HepG2 (cell line): ENCODE measurements around the gene HILPDA. TPM values are rescaled to one million over a fixed set of nuclear protein-coding genes. Genes with fewer than 3 reads are reported as not detected.

Experiments used
- ATAC-seq: fragments of 200-7000 bp; cut with Tn5 transposase; 3 replicates; pipeline ENCODE4 v1.9.1; 2020; ENCODE audit warnings: mild to moderate bottlenecking, moderate library complexity
- BruUV-seq: library from RNA; stranded (reverse); fragments of 400-500 nt; replicated peaks from 2 replicates; lab custom pipeline; 2021; lab: Mats Ljungman, UMichigan
- CTCF ChIA-PET: fragments of 300-600 bp; formaldehyde crosslinking; extraction: SDS; loops from one replicate; lab custom pipeline; 2021; ENCODE audit warnings: low total read pairs, inconsistent platforms, low intra/inter-chr PET ratio; lab: Yijun Ruan, JAX
- POLR2A ChIA-PET: fragments of 350-600 bp; sonication (Branson Sonifier 250); formaldehyde crosslinking; loops from one replicate; lab custom pipeline; 2020; ENCODE audit warnings: antibody characterized with exemption, inconsistent platforms; lab: Yijun Ruan, JAX
- DNase-seq: peaks from one replicate; pipeline ENCODE4 v3.0.0-alpha.2; 2015; ENCODE audit warnings: low spot score
- FAIRE-seq: peaks from 3 replicates; lab custom pipeline; 2011; peaks lifted over from hg19 to GRCh38; lab: Jason Lieb, UNC
- H2AFZ ChIP-seq: one replicate; pipeline ENCODE4 v1.6.1; 2011; ENCODE audit warnings: low read length, inconsistent platforms
- H3K27ac ChIP-seq: fragments of 300-600 bp; 3 replicates; pipeline ENCODE4 v1.8.0; 2011; ENCODE audit warnings: mixed run types, mild to moderate bottlenecking, mixed read lengths, low read length, inconsistent platforms; ENCODE audit not compliant: insufficient read depth; ENCODE audit errors: extremely low read length
- H3K27me3 ChIP-seq, 2 experiments: fragments of 200-600 bp in 1 of 2; 2 replicates in 1 of 2; 3 replicates in 1 of 2; pipeline versions ENCODE4 v1.6.0 to v1.8.0; 2011; ENCODE audit warnings: low read length in 2 of 2, mild to moderate bottlenecking in 2 of 2, moderate library complexity in 2 of 2, inconsistent platforms in 1 of 2; ENCODE audit not compliant: insufficient read depth in 2 of 2, control insufficient read depth in 1 of 2
- H3K36me3 ChIP-seq, 2 experiments: fragments of 200-600 bp in 1 of 2; replicated peaks in 1 of 2; 2 replicates in 1 of 2; 3 replicates in 1 of 2; pipeline versions ENCODE4 v1.5.1 to v1.8.0; 2011; ENCODE audit warnings: low read length in 2 of 2, inconsistent platforms in 1 of 2; ENCODE audit not compliant: insufficient read depth in 2 of 2, control insufficient read depth in 1 of 2
- H3K4me1 ChIP-seq: 2 replicates; pipeline ENCODE4 v1.5.1; 2012; ENCODE audit warnings: low read length, inconsistent platforms; ENCODE audit not compliant: insufficient read depth
- H3K4me2 ChIP-seq: 2 replicates; pipeline ENCODE4 v1.6.0; 2011; ENCODE audit warnings: low read depth, low read length, inconsistent platforms
- H3K4me3 ChIP-seq, 3 experiments: fragments of 200-600 bp in 1 of 3; sonication (generic), shearing (Covaris generic) in 1 of 3; replicated peaks in 1 of 3; 2 replicates each; pipeline ENCODE4 v1.5.1; 2011 to 2016; ENCODE audit warnings: low read length in 3 of 3, inconsistent platforms in 2 of 3, low read depth in 2 of 3, mild to moderate bottlenecking in 2 of 3, control low read depth in 1 of 3, mixed read lengths in 1 of 3; ENCODE audit not compliant: insufficient read depth in 1 of 3
- H3K79me2 ChIP-seq: one replicate; pipeline ENCODE4 v1.6.1; 2011; ENCODE audit warnings: low read length, inconsistent platforms; ENCODE audit not compliant: insufficient read depth
- H3K9ac ChIP-seq: 2 replicates; pipeline ENCODE4 v1.6.0; 2011; ENCODE audit warnings: mild to moderate bottlenecking, low read depth, low read length, inconsistent platforms; ENCODE audit not compliant: insufficient read depth
- H3K9me3 ChIP-seq: 2 replicates; pipeline ENCODE4 v1.5.1; 2012; ENCODE audit warnings: mild to moderate bottlenecking, low read length
- H4K20me1 ChIP-seq: 2 replicates; pipeline ENCODE4 v1.6.0; 2011; ENCODE audit warnings: inconsistent platforms, mild to moderate bottlenecking, low read length, moderate library complexity; ENCODE audit not compliant: insufficient read depth
- EED ChIP-seq: sonication (generic); formaldehyde crosslinking; IDR thresholded peaks from 2 replicates; pipeline ENCODE4 v1.5.0; 2020; ENCODE audit warnings: mild to moderate bottlenecking, missing genetic modification reagents
- MLLT10 ChIP-seq: sonication (generic); formaldehyde crosslinking; IDR thresholded peaks from 2 replicates; pipeline ENCODE4 v1.4.0; 2020; ENCODE audit warnings: missing genetic modification reagents
- PHF21A ChIP-seq: sonication (generic); formaldehyde crosslinking; IDR thresholded peaks from 2 replicates; pipeline ENCODE4 v1.5.0; 2020; ENCODE audit warnings: mild to moderate bottlenecking, missing genetic modification reagents
- PRMT3 ChIP-seq: sonication (generic); formaldehyde crosslinking; IDR thresholded peaks from 2 replicates; pipeline ENCODE4 v1.8.1; 2022; ENCODE audit warnings: low read depth, mild to moderate bottlenecking, moderate library complexity, missing genetic modification reagents, borderline replicate concordance
- ZMAT3 ChIP-seq: sonication (generic); formaldehyde crosslinking; conservative IDR thresholded peaks from 2 replicates; pipeline ENCODE4 v1.7.0; 2021; ENCODE audit warnings: missing genetic modification reagents
- ZNF44 ChIP-seq: sonication (generic); formaldehyde crosslinking; IDR thresholded peaks from 2 replicates; pipeline ENCODE4 v1.5.1; 2020; ENCODE audit warnings: mild to moderate bottlenecking, missing genetic modification reagents
- ZNF513 ChIP-seq: sonication (generic); formaldehyde crosslinking; conservative IDR thresholded peaks from 2 replicates; pipeline ENCODE4 v1.5.0; 2020; ENCODE audit warnings: missing genetic modification reagents
- ZNF589 ChIP-seq: sonication (generic); formaldehyde crosslinking; conservative IDR thresholded peaks from 2 replicates; pipeline ENCODE4 v1.8.0; 2022; ENCODE audit warnings: mild to moderate bottlenecking, moderate library complexity, missing genetic modification reagents
- WGBS: methylation state at CpG from one replicate; pipeline ENCODE4 v1.1.6; 2017; ENCODE audit warnings: low lambda C conversion rate; 5-methylcytosine and 5-hydroxymethylcytosine counted together
- in situ Hi-C: cut with HindIII; loops from 2 replicates; pipeline ENCODE4 v1.10.0; 2017; ENCODE audit warnings: low pct_unique_long_range_greater_than_20kb; ENCODE audit not compliant: extremely low pct_ligation_motif_present
- intact Hi-C: fragments of 100-400 bp; cut with micrococcal nuclease; formaldehyde crosslinking; loops from one replicate; pipeline ENCODE4 v1.10.0; 2022; ENCODE audit not compliant: unreplicated experiment
- polyA plus RNA-seq, 8 experiments: library from polyadenylated mRNA; depleted of rRNA in 3 of 8; stranded (reverse) in 7 of 8; unstranded in 1 of 8; fragments of >200 nt; fragmentation: Illumina TruSeq in 4 of 8; extraction: Trizol in 4 of 8; gene quantifications; 2 replicates each; pipeline versions ENCODE4 v1.2.1 to v1.2.3, GENCODE V29; 2011 to 2016; ENCODE audit warnings: low read depth in 4 of 8, missing spikeins in 1 of 8, mixed read lengths in 1 of 8; ENCODE audit not compliant: insufficient read depth in 1 of 8
- total RNA-seq, 5 experiments: library from RNA; depleted of rRNA; stranded (reverse); fragments of >200 nt; fragmentation: Illumina TruSeq; extraction: Trizol; gene quantifications; 2 replicates each; pipeline ENCODE4 v1.2.3, GENCODE V29; 2016; ENCODE audit warnings: low read depth in 1 of 5
- TF ChIP-seq, protein P1 (sequence below): sonication (generic); formaldehyde crosslinking; IDR thresholded peaks from 2 replicates; pipeline ENCODE4 v1.8.0; 2022; ENCODE audit warnings: mild to moderate bottlenecking, missing genetic modification reagents

Gene HILPDA
- total and polyA plus RNA-seq, 2 of the 13 experiments (the other 11 are each of a cell fraction or from before 2014, with no cell fraction given): 11.1 to 44.0 TPM

DNA sequence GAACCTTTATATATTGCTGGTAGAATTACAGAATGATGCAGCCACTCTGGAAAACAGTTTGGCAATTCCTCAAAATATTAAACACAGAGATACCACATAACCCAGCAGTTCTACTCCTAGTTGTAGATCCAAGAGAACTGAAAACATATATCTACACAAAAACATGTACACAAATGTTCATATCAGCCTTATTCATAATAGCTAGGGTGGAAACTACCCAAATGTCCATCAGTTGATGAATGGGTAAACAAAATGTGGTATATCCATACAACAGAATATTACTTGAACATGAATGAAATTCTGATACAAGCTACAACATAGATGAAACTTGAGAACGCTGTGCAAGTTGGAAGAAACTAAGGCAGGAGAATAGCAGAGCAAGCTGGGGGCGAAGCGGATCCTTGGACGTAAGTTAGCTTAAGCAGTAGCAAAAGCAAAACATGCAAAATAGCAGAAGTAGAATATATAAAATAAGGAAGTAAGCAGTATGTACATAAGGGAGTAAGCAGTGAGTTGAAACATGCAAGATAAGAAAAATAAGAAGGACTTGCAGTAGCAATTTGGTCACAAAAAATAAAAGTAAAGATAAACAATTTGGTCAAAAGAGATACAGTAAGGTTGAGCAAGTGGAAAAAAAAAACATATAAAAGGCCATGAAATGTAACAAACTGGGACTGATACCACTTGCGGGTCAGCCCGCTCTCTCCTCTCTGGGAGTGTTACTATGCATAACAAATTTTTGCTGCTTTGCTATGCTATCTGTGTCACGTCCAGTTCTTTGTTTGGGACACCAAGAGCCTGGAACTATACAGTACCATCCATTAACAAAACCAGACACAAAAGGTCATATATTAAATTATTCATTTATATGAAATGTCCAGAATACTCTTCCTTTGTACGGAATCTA lies 18.0 kb upstream of the HILPDA start:
- H3K27me3 ChIP-seq: no peaks in the 10 kb centered on the region
- no peak overlapping the region for H3K27ac ChIP-seq
- no peak overlapping the region for H2AFZ ChIP-seq
- H3K4me1 ChIP-seq: peaks cover 36% of the 10 kb centered on the region
- no peak overlapping the region for H3K9ac ChIP-seq
- BruUV-seq: no TSS peak
- FAIRE-seq (no peak), ATAC-seq (no peak)
- CTCF ChIA-PET: no interaction called here
- TF ChIP-seq ZNF589 (CRISPR knock-in tag) (no peak), ZNF513 (no peak), ZMAT3 (no peak), PRMT3 (CRISPR knock-in tag) (no peak), PHF21A (CRISPR knock-in tag) (no peak), MLLT10 (CRISPR knock-in tag) (no peak), EED (CRISPR knock-in tag) (no peak), ZNF44 (no peak)
- TF ChIP-seq, protein P1, sequence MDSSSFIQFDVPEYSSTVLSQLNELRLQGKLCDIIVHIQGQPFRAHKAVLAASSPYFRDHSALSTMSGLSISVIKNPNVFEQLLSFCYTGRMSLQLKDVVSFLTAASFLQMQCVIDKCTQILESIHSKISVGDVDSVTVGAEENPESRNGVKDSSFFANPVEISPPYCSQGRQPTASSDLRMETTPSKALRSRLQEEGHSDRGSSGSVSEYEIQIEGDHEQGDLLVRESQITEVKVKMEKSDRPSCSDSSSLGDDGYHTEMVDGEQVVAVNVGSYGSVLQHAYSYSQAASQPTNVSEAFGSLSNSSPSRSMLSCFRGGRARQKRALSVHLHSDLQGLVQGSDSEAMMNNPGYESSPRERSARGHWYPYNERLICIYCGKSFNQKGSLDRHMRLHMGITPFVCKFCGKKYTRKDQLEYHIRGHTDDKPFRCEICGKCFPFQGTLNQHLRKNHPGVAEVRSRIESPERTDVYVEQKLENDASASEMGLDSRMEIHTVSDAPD (CRISPR knock-in tag): no peak
- TF ChIP-seq, all 625 proteins: peak for 0
- intact Hi-C loops (no loop called here), in situ Hi-C loops (loop anchor here (25.0 kb wide), 1 partner anchor 450 kb away; no protein-coding TSS in a partner anchor)
- Histone ChIP-seq H3K4me2 (no peak overlapping the region), H3K4me3 (no peak overlapping the region), H3K36me3 (no peaks in the 10 kb centered on the region), H4K20me1 (no peaks in the 10 kb centered on the region), H3K79me2 (no peaks in the 10 kb centered on the region), H3K9me3 (no peaks in the 10 kb centered on the region)
- WGBS: 78% methylated on average over 8 of the region's 8 CpGs
- no peak for DNase-seq
- POLR2A ChIA-PET: interaction anchor here (0.6 to 1.1 kb wide), 2 partner anchors 15 to 16 kb away, joined by 3 read pairs; no protein-coding TSS in a partner anchor
